ENCODE measurements around the gene KRT5. TPM values are rescaled to one million over a fixed set of nuclear protein-coding genes. Genes with fewer than 3 reads are reported as not detected.

KRT5 gene
- total RNA-seq, 2 experiments from 2014 or later: 0.91 TPM; not detected in 1

- Histone ChIP-seq H3K27ac (ENCODE audit: low read depth, low read length, poor library complexity, severe bottlenecking) (no peak overlapping the region), H3K9me2 (ENCODE audit: insufficient read depth, low read length) (no peaks in the 10 kb centered on the region), H3K79me2 (ENCODE audit: insufficient read depth, low read depth, low read length) (no peaks in the 10 kb centered on the region), H4K20me1 (ENCODE audit: insufficient read depth, low read length) (no peaks in the 10 kb centered on the region), H3K4me1 (ENCODE audit: insufficient read depth, low read length, poor library complexity, severe bottlenecking) (no peaks in the 10 kb centered on the region), H3K36me3 (ENCODE audit: insufficient read depth, low read length) (no peaks in the 10 kb centered on the region), H3K4me3 (ENCODE audit: low read depth, low read length, poor library complexity, severe bottlenecking) (no peak overlapping the region), H3K4me2 (ENCODE audit: low read length) (no peak overlapping the region), H2AFZ (ENCODE audit: low read length) (no peak overlapping the region), H3K9me3 (ENCODE audit: low read length) (0 out of 2 replicates have a peak, but pooled peaks cover 13% of the 10 kb centered on the region)
- BruUV-seq (replicated peaks): no TSS peak
- intact Hi-C loops (cut with micrococcal nuclease; ENCODE audit: unreplicated experiment): no loop called here
- no peak for TF ChIP-seq CTCF (conservative IDR thresholded peaks at IDR 0.05; ENCODE audit: low read length)
- TF ChIP-seq EZH2phosphoT487 (IDR thresholded peaks at IDR 0.05; ENCODE audit: borderline replicate concordance, low read depth, low read length): no peak
- no peak for DNase-seq (ENCODE audit: low spot score)
- ChIA-PET POLR2A (no interaction called here), CTCF (ENCODE audit: unreplicated experiment) (no interaction called here)
Measured at GRCh38 chr12:52515319-52515646, 4.9 kb downstream of the KRT5 start.

GRCh38 chr12:52514471-52515318 lies 5.5 kb downstream of the KRT5 start:
- no peak for DNase-seq (ENCODE audit: low spot score)
- no peak overlapping the region for H3K27ac ChIP-seq (ENCODE audit: low read depth, low read length, poor library complexity, severe bottlenecking)
- no TSS peak for BruUV-seq (replicated peaks)
- H3K9me2 ChIP-seq (ENCODE audit: insufficient read depth, low read length): no peaks in the 10 kb centered on the region
- H3K4me2 ChIP-seq (ENCODE audit: low read length): no peak overlapping the region
- 0 out of 2 replicates have a peak, but pooled peaks cover 13% of the 10 kb centered on the region for H3K9me3 ChIP-seq (ENCODE audit: low read length)
- POLR2A ChIA-PET: no interaction called here
- intact Hi-C loops (cut with micrococcal nuclease; ENCODE audit: unreplicated experiment): no loop called here
- H4K20me1 ChIP-seq (ENCODE audit: insufficient read depth, low read length): no peaks in the 10 kb centered on the region
- no peaks in the 10 kb centered on the region for H3K4me1 ChIP-seq (ENCODE audit: insufficient read depth, low read length, poor library complexity, severe bottlenecking)
- no peak overlapping the region for H3K4me3 ChIP-seq (ENCODE audit: low read depth, low read length, poor library complexity, severe bottlenecking)
- no peaks in the 10 kb centered on the region for H3K36me3 ChIP-seq (ENCODE audit: insufficient read depth, low read length)
- TF ChIP-seq CTCF (conservative IDR thresholded peaks at IDR 0.05; ENCODE audit: low read length) (no peak), EZH2phosphoT487 (IDR thresholded peaks at IDR 0.05; ENCODE audit: borderline replicate concordance, low read depth, low read length) (no peak)
- H3K79me2 ChIP-seq (ENCODE audit: insufficient read depth, low read depth, low read length): no peaks in the 10 kb centered on the region
- CTCF ChIA-PET (ENCODE audit: unreplicated experiment): no interaction called here
- no peak overlapping the region for H2AFZ ChIP-seq (ENCODE audit: low read length)

GRCh38 chr12:52513736-52514135 lies 6.5 kb downstream of the KRT5 start:
- Histone ChIP-seq H3K4me3 (ENCODE audit: low read depth, low read length, poor library complexity, severe bottlenecking) (no peak overlapping the region), H3K4me2 (ENCODE audit: low read length) (no peak overlapping the region), H3K36me3 (ENCODE audit: insufficient read depth, low read length) (no peaks in the 10 kb centered on the region), H3K79me2 (ENCODE audit: insufficient read depth, low read depth, low read length) (no peaks in the 10 kb centered on the region), H3K9me2 (ENCODE audit: insufficient read depth, low read length) (no peaks in the 10 kb centered on the region), H3K27ac (ENCODE audit: low read depth, low read length, poor library complexity, severe bottlenecking) (no peak overlapping the region), H3K9me3 (ENCODE audit: low read length) (0 out of 2 replicates have a peak, but pooled peaks cover 13% of the 10 kb centered on the region), H3K4me1 (ENCODE audit: insufficient read depth, low read length, poor library complexity, severe bottlenecking) (no peaks in the 10 kb centered on the region), H2AFZ (ENCODE audit: low read length) (no peak overlapping the region), H4K20me1 (ENCODE audit: insufficient read depth, low read length) (no peaks in the 10 kb centered on the region)
- no peak for DNase-seq (ENCODE audit: low spot score)
- intact Hi-C loops (cut with micrococcal nuclease; ENCODE audit: unreplicated experiment): no loop called here
- BruUV-seq (replicated peaks): no TSS peak
- TF ChIP-seq CTCF (conservative IDR thresholded peaks at IDR 0.05; ENCODE audit: low read length) (no peak), EZH2phosphoT487 (IDR thresholded peaks at IDR 0.05; ENCODE audit: borderline replicate concordance, low read depth, low read length) (no peak)
- POLR2A ChIA-PET: interaction anchor here (0.5 kb wide), 1 partner anchor 231 kb away, joined by 4 read pairs; no protein-coding TSS in a partner anchor
- CTCF ChIA-PET (ENCODE audit: unreplicated experiment): no interaction called here
